EL (cell line): ENCODE results near the gene MAMDC2.
"Not testable (repeated sequence)": the region's sequence is repeated elsewhere in the genome, so short reads cannot be mapped to it uniquely, and the experiment has no call there.

Source experiments
- DNase-seq: peaks from one replicate; pipeline ENCODE4 v3.0.0-alpha.2; 2016

Gene MAMDC2

DNA sequence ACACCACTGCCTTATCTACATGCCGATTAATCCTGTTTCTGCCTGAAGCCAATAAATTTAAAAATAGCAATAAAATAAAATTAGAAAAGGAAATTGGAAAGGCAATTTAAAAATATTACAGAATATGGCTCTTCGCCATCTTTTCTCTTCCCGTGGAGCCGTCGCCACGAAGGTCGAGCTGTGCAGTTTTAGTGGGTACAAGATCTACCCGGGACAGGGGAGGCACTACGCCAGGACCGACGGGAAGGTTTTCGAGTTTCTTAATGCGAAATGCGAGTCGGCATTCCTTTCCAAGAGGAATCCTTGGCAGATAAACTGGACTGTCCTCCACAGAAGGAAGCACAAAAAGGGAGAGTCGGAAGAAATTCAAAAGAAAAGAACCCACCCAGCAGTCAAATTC, 173.4 kb downstream of the MAMDC2 start:
- DNase-seq: no peak

GRCh38 chr9:70218767-70219166, 175.1 kb downstream of the MAMDC2 start:
- peak; percentile 57 for DNase-seq

DNA sequence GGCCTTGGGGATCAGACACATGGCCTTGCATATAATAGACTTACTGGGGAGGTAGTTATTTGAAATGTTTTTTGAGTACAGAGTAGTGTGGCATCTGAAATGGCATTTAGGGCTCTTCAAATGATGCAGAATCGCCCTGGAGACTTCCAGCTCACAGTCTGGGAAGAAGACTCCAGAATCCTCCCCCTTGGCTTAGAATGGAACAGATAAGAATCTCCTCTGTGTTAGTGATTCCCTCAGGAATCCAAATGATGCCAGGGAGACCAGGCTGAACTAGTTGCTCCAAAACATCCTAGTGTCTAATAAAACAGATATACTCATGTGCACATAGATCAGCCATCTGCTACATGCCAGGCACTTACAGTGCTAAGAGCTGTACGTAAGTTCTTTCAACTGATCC, 176.6 kb downstream of the MAMDC2 start:
- DNase-seq: peak; percentile 51

- DNase-seq: peak; percentile 53
Measured at GRCh38 chr9:70222354-70222753, 178.7 kb downstream of the MAMDC2 start.

DNA sequence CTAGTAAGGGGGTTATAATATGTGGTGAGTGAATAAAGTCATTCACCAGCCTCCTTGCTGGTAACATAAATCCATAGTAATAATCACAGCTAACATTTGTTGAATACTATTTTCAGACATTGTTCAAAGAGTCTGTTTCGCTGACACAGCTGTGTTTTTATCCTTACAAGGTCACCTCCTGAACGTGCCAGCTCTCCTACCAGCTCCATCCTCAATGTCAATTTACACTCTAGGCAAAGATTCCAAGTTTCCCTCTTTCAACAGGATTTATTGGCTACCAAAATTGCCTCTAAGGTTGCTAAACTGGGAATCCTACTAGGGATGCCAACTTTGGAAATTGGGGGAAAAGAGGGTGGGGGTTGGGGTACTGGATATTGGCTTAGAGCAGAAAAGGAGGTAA, 184.5 kb downstream of the MAMDC2 start:
- no peak for DNase-seq

DNA sequence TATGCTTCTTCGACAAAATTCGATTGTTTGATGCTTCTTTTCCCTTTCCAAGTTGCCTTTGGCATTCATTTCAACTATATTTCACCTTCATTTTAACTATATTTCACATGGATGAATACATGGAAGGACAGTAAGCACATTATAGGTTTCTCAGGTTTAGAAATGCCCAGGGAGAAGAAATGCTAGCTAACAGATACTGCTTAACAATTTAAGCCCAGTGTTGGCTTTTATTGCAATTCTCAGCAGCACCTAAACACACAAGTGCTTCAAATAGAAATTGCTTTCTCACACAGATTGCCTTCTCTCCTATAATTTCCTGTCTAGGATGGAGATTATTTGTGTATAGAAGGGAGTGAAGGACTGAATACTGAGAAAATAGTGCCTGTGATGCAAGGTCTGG, 185.0 kb downstream of the MAMDC2 start:
- no peak for DNase-seq

GRCh38 chr9:70229026-70229425, 185.4 kb downstream of the MAMDC2 start:
- no peak for DNase-seq

- DNase-seq: peak; percentile 48
Measured at GRCh38 chr9:70229579-70229978, 185.9 kb downstream of the MAMDC2 start.

DNA sequence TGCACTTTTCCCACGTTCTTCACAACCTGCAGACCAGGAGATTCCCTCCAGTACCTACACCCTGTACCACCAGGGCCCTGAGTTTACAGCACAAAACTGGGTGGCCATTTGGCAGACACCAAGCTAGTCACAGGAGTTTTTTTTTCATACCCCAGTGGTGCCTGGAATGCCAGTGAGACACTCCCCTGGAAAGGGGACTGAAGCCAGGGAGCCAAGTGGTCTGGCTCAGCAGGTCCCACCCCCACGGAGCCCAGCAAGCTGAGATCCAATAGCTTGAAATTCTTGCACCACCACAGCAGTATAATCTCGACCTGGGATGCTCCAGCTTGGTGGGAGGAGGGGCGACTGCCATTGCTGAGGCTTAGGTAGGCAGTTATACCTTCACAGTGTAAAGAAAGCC, 188.8 kb downstream of the MAMDC2 start:
- DNase-seq: no peak

DNA sequence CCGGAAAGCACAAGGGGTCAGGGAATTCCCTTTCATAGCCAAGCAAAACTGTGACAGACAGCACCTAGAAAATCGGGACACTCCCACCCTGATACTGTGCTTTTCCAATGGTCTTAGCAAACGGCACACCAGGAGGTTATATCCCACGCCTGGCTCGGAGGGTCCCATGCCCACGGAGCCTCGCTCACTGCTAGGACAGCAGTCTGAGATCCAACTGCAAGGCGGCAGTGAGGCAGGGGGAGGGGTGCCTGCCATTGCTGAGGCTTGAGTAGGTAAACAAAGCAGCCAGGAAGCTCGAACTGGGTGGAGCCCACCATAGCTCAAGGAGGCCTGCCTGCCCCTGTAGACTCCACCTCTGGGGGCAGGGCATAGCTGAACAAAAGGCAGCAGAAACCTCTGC, 190.6 kb downstream of the MAMDC2 start:
- not testable (repeated sequence) for DNase-seq

DNA sequence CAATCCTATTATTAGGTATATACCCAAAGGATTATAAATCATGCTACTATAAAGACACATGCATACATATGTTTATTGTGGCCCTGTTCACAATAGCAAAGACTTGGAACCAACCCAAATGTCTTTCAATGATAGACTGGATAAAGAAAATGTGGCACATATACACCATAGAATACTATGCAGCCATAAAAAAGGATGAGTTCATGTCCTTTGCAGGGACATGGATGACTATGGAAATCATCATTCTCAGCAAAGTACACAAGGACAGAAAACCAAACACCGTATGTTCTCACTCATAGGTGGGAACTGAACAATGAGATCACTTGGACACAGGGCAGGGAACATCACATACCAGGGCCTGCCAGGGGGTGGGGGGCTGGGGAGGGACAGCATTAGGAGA, 202.3 kb downstream of the MAMDC2 start:
- not testable (repeated sequence) for DNase-seq

DNA sequence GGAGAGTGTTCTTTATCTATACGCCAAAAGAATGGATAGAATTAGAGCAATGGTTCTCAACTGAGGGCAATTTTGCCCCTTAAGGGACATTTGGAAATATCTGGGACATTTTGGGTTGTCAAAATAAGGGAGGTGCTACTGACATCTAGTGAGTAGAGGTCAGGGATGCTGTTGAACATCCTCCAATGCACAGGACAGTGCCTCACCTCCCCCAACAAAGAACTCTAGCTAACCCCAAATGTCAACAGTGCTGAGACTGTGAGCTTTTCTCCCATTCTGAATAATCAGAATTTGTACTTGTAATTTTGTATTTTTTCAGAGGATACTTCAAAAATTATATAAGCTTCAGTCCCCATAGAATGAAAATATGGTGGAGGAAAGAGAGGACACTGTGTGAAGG, 206.6 kb downstream of the MAMDC2 start:
- DNase-seq: no peak

GRCh38 chr9:70255486-70255885, 211.8 kb downstream of the MAMDC2 start:
- DNase-seq: peak; percentile 28

- DNase-seq: peak; percentile 83
Measured at GRCh38 chr9:70256123-70256551, 212.5 kb downstream of the MAMDC2 start.

GRCh38 chr9:70257502-70257901, 213.9 kb downstream of the MAMDC2 start:
- DNase-seq: no peak

DNA sequence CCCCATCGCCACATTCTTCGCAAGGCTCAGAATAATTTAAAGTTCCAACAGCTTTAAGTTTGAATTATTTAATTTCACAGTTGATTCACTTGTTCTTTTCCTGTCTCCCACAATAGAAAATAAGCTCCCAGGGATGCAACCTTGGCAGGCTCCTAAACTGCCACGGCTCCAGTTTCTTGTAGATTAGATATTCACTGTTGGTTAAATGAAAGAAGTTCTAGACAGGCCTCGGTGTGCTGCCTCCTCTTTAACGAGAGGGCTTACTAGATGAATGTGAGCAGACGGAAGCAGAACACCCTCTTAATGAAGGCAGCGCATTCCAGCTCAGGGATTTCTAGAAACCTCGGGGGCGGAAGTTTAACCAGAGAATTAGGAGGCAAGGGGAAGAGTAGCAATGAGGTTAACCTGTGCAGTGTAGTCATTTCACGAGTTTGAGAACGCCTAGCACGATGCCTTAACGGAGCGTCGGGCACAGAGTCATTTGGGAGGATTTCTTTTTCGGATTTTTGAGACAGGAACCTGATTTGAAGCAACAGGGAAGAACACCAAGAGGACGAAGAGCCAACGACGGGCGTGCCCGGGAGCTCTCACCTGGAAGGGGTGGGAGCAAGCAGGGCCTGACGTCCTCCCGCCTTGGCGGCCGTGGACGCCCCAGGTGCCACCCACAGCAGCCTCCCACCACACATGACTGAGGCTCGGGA, 214.5 kb downstream of the MAMDC2 start:
- DNase-seq: peak; percentile 61

GRCh38 chr9:70258692-70259511, 215.3 kb downstream of the MAMDC2 start, which contains the start of gene SMC5:
TSS of gene SMC5 (plus strand) at chr9:70258978. CDS start at chr9:70259079, 101 bp downstream.
- peak; percentile 93 for DNase-seq

DNA sequence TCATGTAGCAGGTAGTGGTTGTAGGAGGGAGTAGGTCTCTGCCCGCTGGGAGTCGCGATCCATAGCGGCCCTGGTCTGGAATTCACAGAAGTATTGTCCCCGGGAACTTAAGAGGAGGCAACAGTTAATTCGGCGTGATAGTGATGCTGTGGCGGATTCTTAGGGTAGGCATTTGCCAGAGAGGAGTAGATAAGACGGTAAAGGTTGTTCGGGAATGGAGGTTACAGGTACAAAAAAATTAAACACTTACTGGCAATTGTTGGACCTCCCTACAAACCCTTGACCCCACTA, 215.8 kb downstream of the MAMDC2 start:
- no peak for DNase-seq

- no peak for DNase-seq
Measured at GRCh38 chr9:70260007-70260443, 216.4 kb downstream of the MAMDC2 start.

GRCh38 chr9:70260606-70261005, 217.0 kb downstream of the MAMDC2 start:
- DNase-seq: no peak

DNA sequence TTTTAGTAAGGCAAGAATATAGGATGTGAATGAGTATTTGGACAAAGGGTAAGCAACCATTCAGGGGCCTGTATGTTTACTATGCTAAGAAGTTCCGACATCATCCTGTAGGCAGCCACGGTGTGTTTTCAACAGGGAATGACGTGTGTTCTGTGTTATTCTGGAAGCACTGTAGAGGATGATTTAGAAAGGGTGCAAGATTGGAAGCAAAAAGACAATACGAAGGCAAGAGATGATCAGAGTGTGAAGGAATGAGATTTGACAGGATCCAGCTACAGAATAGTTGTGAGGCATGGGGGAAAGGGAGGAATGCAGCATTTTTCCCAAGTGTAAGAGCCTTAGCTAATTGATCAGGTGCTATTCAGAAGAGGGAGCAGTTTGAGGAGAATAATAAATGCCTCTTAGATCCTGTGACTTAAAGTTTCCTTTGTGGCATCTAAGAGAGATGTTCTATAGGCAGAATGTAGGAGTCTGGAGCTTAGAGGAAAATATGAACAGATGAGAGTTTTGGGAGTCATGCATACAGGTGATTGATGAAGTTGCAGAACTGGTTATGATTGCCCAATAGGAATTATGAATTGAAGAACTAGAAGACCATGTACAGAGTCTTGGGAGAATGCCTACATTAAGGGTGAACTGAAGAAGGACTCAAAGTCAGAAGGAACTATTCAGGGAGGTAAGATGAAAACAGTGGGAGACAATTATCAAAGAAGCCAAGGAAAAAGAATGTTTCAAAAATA, 217.7 kb downstream of the MAMDC2 start:
- DNase-seq: no peak

DNA sequence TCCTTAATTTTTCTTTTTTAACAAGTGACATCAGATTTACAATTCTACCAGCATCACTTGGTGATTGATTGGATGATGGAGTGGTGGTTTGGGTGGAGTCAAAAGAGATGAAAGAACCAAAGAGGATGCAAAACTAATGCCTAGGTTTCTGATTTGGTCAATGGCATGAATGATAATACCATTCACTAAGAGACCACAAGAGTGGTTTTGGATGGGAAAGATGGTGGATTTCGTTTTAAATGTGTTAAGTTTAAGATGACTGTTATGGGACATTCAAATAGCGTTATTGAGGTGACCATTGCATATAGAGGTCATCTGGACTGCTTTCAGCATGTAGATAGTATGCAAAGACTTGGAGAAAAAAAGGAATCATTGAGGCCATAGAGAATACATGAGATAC, 218.7 kb downstream of the MAMDC2 start:
- DNase-seq: no peak

DNA sequence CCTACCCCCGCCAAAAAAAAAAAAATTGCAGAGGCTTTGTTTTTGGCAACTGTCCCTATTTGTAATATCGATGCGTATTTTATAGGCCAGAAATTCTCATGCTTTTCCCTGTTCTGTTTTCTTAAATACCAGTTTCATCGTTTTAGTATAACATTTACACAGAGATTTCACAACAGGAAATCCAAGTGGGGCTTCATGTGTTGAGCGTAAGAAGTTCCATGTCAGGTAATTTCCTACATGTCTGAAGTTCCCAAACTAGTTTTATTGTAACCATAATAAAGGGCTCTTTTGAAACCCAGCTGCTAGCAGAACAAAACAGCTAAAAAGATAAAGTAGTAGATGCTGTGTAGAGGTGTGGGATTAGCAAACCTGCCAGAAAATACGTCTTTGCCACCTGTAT, 219.3 kb downstream of the MAMDC2 start:
- DNase-seq: no peak

GRCh38 chr9:70263421-70263820, 219.8 kb downstream of the MAMDC2 start:
- DNase-seq: peak; percentile 32
